Measurements from ENCODE around the gene AOAH.
"Not testable (repeated sequence)": the region's sequence is repeated elsewhere in the genome, so short reads cannot be mapped to it uniquely, and the experiment has no call there.

DNA sequence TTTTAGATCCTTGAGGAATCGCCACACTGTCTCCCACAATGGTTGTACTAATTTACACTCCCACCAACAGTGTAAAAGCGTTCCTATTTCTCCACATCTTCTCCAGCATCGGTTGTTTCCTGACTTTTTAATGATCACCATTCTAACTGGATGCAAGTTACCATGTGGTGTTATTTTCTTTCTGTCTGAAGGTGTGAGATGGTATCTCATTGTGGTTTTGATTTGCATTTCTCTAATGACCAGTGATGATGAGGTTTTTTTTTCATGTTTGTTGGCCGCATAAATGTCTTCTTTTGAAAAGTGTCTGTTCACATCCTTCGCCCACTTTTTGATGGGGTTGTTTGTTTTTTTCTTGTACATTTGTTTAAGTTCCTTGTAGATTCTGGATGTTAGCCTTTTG lies 20.4 kb downstream of the AOAH start:
- TF ChIP-seq, protein P1, sequence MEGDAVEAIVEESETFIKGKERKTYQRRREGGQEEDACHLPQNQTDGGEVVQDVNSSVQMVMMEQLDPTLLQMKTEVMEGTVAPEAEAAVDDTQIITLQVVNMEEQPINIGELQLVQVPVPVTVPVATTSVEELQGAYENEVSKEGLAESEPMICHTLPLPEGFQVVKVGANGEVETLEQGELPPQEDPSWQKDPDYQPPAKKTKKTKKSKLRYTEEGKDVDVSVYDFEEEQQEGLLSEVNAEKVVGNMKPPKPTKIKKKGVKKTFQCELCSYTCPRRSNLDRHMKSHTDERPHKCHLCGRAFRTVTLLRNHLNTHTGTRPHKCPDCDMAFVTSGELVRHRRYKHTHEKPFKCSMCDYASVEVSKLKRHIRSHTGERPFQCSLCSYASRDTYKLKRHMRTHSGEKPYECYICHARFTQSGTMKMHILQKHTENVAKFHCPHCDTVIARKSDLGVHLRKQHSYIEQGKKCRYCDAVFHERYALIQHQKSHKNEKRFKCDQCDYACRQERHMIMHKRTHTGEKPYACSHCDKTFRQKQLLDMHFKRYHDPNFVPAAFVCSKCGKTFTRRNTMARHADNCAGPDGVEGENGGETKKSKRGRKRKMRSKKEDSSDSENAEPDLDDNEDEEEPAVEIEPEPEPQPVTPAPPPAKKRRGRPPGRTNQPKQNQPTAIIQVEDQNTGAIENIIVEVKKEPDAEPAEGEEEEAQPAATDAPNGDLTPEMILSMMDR (IDR thresholded peaks at IDR 0.05; ENCODE audit: low read depth, low read length, poor library complexity, severe bottlenecking) = not testable (repeated sequence)
- not testable (repeated sequence) for TF ChIP-seq EZH2phosphoT487 (IDR thresholded peaks at IDR 0.05; ENCODE audit: borderline replicate concordance, low read length)

All from DOHH2 (cell line).